Fibroblast of skin of left biceps (primary cell): Measurements from ENCODE around the gene MYL6B.

ENCODE experiments used
- DNase-seq, 2 experiments: peaks; one replicate each; pipeline ENCODE4 v3.0.0-alpha.2; 2013; ENCODE audit warnings: low read depth in 2 of 2

The MYL6B gene

GRCh38 chr12:56122637-56123036, 29.8 kb upstream of the MYL6B start:
- no peak for DNase-seq

- DNase-seq: no peak
Measured at GRCh38 chr12:56124133-56124532, 28.3 kb upstream of the MYL6B start.

GRCh38 chr12:56126732-56127239, 25.6 kb upstream of the MYL6B start:
- DNase-seq: no peak

- no peak for DNase-seq
Measured at GRCh38 chr12:56127485-56127887, 24.9 kb upstream of the MYL6B start.

- peak; percentile 99 to 100 for DNase-seq
Measured at GRCh38 chr12:56127888-56128669, 24.3 kb upstream of the MYL6B start, which contains the start of gene ESYT1. ESYT1 (plus strand) TSS chr12:56128267; CDS start chr12:56128320, 53 bp downstream.

GRCh38 chr12:56128670-56129205, 23.6 kb upstream of the MYL6B start:
- no peak for DNase-seq

GRCh38 chr12:56129206-56129941, 23.0 kb upstream of the MYL6B start:
- DNase-seq: no peak

- no peak for DNase-seq
Measured at GRCh38 chr12:56129942-56130495, 22.4 kb upstream of the MYL6B start.

GRCh38 chr12:56130876-56131275, 21.5 kb upstream of the MYL6B start:
- no peak for DNase-seq

GRCh38 chr12:56134897-56135296, 17.5 kb upstream of the MYL6B start:
- no peak for DNase-seq

GRCh38 chr12:56137853-56138571, 14.4 kb upstream of the MYL6B start:
- no peak for DNase-seq

GRCh38 chr12:56141946-56142784, 10.2 kb upstream of the MYL6B start:
- no peak for DNase-seq

- no peak for DNase-seq
Measured at GRCh38 chr12:56143217-56143616, 9.2 kb upstream of the MYL6B start.

GRCh38 chr12:56143870-56144269, 8.5 kb upstream of the MYL6B start:
- no peak for DNase-seq

GRCh38 chr12:56145217-56145616, 7.2 kb upstream of the MYL6B start:
- DNase-seq: no peak

- no peak for DNase-seq
Measured at GRCh38 chr12:56146492-56147460, 5.6 kb upstream of the MYL6B start.

GRCh38 chr12:56150563-56150962, 1.8 kb upstream of the MYL6B start:
- DNase-seq: no peak

- no peak for DNase-seq
Measured at GRCh38 chr12:56151672-56152131, 685 bp upstream of the MYL6B start.
